ENCODE measurements around the gene CABLES2. TPM values are rescaled to one million over a fixed set of nuclear protein-coding genes. Genes with fewer than 3 reads are reported as not detected.
"Not testable (repeated sequence)": the region's sequence is repeated elsewhere in the genome, so short reads cannot be mapped to it uniquely, and the experiment has no call there.

Gene CABLES2
- total RNA-seq, 1 donor from 2014 or later = 3.8 TPM

DNA sequence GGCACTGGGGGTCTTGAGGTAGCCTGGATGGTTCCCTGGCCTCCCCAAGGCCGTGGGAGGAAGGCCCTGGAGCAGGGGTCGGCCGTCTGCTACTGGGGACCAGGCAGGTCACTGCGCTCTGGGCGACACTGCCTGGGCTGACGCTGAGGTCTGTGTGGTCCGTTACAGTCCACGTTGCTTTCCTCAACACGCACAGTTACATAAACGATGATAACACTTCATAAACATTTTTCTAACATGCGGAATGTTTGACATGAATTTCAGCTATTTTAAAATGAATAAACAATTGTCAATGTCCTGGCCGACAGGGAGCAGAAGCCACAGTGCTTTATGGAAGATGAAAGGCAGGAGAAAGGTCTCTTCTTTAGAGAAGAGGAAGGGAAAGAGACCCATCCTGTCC, 30.4 kb upstream of the CABLES2 start:
- no peak for DNase-seq (ENCODE audit: low read depth)

DNA sequence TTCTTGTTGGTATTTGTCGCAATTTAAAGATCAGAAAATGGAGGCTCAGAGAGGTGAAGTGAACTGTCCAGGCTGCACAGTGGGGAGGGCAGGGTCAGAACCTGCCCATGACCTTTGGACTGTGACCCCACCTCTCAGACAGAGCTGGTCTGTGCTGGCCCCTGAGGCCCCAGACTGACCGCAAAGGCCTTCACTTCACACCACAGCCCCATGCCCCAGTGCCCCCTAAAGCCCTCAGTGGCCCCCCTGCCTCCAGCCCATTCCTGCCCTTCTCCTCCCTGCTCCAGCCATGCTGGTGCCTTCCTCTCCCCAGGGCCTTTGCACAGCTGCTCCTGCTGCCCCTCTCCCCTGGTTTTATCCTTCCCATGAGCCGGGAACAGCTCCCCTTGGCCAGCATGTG, 29.6 kb upstream of the CABLES2 start:
- DNase-seq (ENCODE audit: low read depth) = no peak

DNA sequence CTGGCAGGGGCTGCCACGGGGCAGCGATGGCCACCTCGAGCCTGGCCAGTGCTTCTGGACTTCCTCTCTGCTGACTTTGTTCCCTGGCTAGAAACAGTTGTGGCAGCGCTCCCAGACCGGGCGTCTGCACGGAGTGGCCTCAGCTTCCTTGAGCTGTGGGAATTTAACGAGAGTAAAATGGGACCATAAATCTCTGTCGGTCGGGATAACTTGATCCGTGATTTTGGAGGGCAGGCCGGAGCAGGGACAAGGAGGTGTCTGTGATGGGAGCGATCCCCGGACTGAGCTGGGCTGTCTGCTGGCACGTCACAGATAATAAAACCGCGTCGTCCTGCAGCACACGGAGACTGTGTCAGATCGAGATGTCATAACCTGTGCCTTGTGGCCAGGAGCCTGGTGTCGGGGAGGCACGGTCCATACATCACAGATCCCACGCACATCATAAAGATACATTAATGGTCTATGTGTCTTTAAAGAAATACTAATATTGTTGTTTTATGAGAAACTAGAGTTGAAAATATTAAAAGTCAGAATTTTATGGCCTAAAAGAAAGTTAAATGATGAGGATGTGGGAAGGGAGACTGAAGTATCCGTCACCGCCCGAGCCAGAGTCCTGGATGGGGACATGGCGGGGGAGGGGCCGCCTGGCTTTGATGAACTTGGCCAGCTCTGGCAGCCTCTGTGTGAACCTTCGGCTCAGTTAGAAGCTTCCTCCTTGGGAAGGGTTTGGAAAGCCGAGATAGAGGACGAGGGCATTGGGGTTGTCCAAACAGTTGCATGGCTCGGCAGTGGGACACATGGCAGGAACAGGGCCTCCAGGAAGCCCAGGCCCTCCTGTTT, 26.8 kb upstream of the CABLES2 start:
- DNase-seq (ENCODE audit: low read depth) = no peak

DNA sequence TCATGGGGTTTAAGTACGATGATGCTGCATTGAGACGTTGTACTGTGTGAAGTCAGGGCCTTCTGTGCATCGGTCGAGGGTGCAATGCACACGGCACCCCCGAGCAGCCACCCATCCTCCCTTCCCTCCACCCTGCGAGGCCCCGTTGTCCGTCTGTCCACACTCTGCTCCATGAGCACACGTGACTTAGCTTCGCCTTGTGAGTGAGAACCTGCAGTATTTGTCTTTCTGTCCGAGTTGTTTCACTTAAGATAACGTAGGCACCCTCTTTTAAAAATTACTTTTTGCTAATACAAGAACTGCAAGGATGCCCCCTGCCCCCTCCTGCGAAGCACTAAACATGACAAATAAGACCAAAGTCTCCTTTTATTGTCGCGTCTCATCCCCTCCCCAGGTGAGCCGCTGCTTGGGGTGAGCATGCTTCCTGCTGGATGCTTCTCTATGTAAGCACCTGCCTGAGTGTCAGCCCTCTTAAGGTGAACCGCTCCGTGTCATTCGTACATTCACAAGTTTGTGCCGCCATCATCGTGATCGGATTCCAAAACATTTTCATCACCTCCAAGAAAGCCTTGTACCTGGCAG, 23.9 kb upstream of the CABLES2 start:
- no peak for DNase-seq (ENCODE audit: low read depth)

DNA sequence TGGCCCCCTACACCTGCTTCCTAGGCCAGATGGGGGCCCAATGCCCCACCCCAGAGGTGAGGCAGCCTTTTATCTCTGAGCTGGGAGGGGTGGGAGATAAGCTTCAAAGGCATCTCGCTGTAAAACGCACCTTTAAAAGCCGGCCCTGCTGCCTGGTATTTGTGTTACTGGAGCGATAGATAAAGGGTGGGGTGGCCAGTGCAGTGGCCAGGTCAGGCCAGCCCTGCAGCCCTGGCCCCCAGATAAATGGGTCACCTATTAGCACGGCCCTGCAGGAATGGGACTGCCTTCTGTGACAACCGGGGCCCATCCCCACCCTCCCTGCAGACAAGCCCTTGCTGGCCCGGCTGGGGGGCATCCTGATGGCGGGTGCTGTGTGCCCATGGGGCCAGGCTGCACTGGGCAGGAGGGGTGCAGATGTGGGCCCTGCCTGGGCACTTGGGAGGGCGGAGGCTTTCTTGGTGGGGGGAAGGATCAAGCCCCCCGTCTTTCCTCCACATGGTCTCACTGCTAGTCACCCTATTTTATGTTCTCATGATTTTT, 23.3 kb upstream of the CABLES2 start:
- DNase-seq (ENCODE audit: low read depth) = no peak

DNA sequence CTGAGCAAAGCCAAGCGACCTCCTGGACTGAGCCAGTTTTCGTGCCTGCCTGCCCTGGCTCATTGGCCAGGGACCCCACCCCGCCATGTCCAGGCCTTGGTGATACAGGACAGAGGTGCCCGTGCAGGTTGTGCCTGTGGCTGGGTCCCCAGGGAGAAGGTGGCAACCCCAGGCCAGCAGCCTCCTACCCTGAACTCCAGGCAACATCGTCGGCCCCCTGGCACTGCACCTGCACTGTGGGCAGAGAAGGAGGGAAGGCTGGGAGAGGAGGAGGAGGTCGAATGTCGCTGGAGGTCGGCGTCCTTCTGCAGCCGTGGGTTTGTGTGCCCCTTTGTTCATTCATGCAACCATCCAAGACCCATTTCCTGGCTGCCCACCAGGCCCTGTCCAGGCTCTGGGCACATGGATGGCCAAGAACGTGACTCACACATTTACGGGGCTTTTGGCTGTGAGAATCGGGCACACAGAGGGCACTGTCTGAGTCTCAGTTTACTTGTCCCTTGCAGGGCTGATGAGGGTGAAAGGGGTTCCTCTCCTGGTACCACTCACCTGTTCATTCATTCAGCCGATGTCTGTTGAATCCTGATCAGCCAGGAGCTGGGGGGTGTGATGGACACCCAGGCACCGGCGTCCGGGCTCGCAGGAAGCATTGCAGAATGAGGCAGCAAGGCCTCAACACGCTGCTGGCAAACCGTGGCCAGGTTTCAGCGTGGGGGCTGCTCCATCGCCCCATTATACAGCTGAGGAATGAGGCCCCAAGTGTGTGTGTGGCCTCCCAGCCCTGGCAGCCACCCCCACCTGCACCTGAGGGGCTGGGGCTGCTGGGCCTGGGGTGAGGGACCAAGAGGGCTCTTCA, 22.6 kb upstream of the CABLES2 start:
- DNase-seq (ENCODE audit: low read depth) = no peak

DNA sequence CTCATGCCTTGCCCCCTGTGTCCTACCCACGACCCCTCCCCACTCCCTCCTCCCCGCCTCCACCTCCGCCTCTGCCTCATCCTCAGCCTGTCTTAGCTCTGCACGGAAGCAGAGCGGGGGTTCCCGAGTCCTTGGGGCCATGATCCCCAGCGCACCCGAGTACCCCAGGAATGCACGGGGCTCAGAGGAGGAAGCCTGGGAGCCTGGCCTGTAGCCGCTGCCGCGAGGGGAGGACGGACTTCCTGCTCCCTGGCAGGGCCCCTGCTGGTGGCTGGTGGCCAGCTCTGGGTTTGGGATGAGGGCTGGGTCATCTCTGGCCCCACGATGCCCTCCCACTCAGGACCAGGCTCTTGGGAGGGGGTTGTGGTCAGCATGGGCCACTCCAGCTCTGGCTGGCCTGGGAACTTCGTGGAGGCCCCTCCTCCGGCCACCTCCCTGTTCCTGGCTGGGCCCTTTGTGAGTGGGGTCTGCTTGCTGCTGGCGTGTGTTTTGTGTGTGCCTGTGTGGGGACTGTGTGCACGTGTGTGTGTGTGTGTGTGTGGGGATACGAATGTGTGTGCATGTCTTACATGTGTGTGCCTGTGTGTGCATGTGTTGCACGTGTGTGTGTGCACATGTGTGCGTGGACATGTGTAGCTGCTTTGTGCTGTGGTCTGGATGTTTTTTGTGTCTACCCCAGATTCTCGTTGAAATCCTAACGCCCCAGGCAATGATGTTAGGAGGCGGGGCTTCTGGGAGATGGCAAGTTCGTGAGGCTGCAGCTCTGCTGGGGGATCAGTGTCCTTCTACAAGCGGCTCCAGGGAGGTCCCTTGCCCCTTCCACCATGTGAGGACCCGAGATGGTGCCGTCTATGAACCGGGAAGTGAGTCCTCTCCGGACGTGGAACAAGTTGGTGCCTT, 21.6 kb upstream of the CABLES2 start:
- no peak for DNase-seq (ENCODE audit: low read depth)

DNA sequence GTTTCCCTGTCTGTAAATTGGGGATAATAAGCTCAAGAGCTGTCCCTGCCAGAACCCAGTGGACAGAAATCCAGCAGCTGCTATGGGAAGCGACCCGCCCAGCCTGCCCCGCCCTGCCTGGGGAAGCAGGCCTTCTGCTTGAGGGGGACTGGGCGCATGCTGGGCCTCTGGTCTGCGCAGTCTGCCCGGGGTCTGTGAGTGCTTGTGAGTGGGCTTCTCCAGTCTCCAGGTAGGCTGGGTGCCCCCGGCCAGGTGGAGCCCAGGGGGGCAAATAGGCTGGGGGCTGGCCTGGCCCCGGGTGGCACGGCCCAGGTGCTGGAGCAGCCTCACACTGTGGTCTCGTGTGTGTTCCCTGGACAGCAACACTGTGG, 20.9 kb upstream of the CABLES2 start:
- DNase-seq (ENCODE audit: low read depth) = peak; percentile 44

DNA sequence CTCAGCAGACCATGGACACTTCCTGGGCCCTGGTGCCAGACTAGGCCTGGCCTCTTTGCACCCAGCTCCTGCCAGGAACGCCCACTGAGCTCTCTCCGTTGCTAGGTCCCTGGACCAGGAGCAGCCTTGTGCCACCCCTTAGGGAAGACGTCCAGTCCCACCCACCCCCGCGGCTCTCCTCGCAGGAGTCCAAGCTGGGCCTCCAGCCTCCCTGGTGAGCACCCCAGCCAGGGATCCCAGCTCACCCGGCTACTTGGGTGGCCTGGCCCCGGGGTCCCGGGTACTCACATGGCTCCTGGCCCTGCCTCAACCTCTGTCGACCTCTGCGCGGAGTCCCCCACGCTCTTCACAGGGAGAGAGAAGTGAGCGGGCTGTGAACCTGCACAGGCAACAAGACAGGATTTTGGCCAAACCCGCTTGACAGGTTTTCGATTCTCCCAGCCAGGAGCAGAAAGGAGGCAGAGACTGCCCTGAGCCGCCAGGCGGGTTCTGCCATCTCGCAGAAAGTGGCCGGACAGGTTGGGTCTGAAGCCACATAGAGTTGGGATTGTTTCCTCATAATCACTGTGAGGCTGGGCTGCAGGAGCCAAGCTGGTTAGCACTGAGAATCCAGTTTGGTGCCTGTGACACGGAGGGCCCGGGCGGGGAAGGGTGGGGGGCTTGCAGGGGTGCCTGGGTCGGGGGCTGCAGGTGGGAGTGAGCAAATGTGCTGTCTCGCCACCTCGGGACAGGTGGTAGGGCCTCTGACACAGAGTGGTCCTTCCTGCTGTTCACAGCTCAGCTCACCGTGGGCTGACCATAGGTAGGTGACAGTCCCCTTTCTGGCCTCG, 20.3 kb upstream of the CABLES2 start, which contains the start of gene RBBP8NL:
TSS of gene RBBP8NL (minus strand) at position 368 of the 830 bp plus-strand sequence. CDS start 7,892 bp downstream, outside the sequence.
- no peak for DNase-seq (ENCODE audit: low read depth)

DNA sequence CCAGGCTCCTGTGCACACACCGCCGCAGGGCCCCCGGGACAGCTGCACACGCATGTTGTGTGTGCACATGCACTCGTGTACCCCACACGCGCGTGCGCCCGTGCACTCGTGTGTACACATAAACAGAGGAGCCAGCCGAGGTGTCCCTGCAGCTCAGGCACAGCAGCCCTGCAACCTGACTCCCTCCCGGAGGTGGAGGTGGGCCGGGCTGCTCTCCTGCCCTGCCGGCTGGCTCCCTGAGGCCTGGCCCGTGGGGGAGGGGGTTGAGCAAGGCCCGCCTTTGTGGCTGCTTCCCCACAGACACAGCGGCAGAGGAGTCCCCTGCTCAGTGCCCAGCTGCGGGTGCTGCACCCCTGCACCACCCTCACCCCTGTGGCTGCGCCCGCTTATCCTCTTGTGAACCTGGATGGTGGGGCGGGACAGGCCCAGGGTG, 19.6 kb upstream of the CABLES2 start:
- DNase-seq (ENCODE audit: low read depth) = no peak

DNA sequence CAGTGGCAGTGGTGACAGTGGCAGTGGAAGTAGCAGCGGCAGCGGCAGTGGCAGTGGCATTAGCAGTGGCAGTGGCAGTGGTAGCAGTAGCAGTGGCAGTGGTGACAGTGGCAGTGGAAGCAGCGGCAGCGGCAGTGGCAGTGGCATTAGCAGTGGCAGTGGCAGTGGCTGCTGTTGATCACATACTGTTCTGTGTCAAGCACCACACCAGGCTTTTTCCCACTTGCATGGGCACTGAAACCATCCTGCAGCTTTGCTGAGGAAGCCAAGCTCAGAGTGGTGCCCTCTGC, 18.9 kb upstream of the CABLES2 start:
- not testable (repeated sequence) for DNase-seq (ENCODE audit: low read depth)

DNA sequence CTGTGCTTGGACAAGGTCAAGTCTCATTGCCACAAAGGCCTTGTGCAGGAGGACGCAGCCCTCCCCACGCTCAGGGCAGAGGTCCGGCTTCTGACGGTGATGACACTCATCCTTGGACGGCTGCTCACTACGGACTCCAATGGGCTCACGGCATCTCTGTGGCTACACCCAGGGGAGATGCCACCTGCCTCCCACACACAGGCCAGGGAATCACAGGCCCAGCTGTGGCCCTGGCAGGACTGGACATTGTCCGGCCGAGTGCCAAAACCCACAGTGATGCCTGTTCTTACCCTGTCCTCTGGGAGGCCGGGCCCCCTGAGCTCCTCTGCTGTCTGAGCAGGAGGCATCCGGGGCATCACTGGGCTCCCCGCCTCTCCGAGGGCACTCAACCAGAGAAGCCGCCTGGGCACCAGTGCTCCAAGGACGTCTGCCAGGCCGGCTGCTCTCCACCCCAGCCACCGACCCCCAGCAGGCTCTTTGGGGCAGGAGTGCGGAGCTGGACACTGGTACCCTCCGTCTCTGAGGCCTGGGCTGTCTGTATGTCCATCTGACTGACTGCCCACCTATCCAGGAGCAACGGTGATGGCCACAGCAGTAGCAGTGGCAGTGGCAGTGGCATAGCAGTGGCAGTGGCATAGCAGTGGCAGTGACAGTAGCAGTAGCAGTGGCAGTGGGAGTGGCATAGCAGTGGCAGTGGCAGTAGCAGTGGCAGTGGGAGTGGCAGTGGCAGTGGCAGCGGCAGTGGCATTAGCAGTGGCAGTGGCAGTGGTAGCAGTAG, 18.4 kb upstream of the CABLES2 start:
- peak; percentile 93 for DNase-seq (ENCODE audit: low read depth)

DNA sequence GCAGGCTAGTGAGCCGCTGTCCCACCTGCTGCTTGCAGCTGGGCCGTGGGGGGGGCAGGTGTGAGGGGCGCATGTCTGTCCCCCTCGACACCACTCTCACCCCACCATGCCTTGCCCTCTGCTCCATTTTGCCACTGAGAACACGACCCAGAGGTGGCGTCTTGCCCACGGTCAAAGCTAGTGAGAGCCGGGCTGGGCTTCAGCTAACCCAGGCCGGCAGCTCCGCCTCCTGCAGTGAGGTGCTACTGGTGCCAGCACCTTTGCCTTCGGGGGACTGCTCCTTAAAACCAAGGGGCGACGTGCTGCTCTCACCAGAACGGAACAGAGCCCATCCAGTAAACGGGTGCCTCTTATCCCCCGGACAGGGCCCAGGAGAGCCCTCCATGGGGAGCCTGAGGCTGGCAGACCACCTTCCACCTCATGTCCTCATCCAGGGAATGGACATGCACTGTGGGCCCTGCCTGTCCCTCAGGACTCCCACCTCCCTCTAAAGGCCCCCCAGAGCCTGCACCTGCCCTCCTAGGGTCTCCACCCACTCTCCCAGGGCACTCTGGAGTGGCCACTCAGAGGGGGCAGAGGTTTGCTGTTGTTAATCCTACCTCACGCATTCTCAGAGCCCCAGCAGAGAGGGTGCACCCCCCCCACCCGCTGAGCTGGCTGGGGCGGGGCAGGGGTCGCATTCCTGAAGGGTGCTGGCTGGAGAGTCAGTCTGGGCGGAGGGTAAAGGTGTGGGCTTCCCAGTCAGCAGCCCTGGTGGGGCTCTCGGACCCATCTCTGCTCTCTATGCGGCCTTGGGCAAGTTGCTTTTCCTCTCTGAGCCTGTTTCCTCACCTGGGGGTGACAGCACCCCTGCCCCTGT, 17.4 kb upstream of the CABLES2 start:
- no peak for DNase-seq (ENCODE audit: low read depth)

DNA sequence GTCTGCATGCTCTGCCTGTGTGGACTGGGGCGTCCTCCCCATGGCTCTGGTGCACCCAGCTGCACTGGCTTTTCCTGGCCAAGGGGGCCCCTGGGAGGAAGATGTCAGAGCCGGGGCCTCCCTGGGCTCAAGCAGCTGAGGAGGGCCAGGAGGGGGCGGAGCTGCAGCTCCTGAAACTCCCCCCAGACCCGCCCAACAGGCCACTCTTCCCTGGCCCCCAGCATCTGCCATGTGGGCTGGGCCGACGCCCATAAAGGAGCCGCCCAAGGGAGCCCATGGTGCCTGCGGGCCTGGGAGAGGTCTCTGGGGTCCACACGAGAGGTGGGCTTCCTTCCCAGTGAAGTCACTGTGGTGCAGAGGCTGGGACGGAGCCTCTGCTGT, 16.2 kb upstream of the CABLES2 start:
- DNase-seq (ENCODE audit: low read depth) = no peak

DNA sequence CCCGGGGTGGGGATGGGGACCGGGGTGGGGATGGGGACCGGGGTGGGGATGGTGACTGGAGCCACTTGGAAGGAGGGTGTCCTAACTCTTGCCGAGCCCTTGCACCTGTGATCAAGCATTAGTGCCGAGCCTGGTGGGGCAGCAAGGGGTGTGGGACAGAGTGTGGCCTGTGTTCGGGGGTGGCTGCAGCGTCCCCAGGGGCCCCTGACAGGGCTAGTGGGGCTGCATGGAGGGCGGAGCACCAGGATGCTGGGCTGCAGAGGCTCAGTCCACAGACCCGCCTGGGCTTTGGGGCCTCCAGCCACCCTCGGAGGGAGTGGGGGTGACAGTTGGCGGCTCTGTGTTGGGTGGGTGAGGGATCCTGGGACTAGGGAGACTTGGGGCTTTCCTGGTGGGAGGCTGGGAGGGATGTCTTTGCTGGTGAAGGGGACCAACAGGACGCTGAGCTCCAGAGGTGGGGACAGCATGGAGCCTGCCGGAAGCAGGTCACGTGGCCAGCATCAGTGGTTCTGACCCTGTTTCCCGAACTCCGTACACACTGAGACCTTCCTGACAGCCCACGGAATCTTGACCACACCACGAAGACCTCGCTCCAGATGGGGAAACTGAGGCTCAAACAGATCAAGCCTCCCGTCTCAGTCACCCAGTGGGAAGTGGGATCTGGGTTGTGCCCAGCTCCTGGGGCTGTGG, 15.7 kb upstream of the CABLES2 start:
- no peak for DNase-seq (ENCODE audit: low read depth)

DNA sequence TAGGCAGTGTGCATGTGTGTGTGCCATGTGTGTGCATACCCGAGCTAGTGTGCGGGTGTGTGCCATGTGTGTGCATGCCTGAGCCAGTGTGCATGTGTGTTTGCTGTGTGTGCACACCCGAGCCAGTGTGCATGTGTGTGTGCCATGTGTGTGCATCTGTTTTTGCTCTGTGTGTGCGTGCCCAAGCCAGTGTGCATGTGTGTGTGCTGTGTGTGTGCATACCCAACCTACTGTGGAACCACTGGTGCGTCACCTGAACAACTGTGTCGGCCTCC, 14.6 kb upstream of the CABLES2 start:
- no peak for DNase-seq (ENCODE audit: low read depth)

DNA sequence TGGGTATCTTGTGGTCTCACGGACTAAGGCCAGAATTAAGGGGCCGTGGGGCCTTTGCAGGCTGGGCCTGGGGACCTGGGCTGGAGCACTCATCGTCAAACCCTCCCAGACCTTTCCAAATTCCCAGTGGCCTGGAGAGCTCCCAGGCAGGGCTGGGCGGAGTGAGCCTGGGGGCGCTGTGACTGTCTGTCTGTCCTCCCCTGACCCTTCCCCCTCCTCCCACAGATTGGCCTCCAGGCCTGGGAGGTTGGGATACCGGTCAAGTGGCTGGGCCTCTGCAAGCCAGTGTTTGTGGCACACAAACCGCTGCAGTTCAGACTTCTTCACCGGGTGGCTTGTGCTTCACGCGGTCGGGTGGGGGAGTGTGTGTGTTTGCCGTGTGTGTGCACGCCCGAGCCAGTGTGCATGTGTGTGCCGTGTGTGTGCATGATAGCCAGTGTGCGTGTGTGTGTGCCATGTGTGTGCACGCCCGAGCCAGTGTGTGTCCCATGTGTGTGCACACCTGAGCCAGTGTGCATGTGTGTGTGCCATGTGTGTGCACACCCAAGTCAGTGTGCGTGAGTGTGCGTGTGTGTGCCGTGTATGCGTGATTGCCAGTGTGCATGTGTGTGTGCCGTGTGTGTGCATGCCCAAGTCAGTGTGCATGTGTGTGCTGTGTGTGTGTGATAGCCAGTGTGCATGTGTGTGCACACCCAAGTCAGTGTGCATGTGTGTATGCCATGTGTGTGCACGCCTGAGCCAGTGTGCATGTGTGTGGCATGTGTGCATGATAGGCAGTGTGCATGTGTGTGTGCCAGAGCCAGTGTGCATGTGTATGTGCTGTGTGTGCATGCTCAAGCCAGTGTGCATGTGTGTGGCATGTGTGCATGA, 14.0 kb upstream of the CABLES2 start:
- DNase-seq (ENCODE audit: low read depth) = no peak
